ENCODE results near the gene PPP2R5C. TPM values are rescaled to one million over a fixed set of nuclear protein-coding genes. Genes with fewer than 3 reads are reported as not detected.

The PPP2R5C gene
- total and polyA plus RNA-seq, 2 donors (not counting 3 experiments of a cell fraction or from before 2014, with no cell fraction given) = 42.6 to 83.6 TPM

DNA sequence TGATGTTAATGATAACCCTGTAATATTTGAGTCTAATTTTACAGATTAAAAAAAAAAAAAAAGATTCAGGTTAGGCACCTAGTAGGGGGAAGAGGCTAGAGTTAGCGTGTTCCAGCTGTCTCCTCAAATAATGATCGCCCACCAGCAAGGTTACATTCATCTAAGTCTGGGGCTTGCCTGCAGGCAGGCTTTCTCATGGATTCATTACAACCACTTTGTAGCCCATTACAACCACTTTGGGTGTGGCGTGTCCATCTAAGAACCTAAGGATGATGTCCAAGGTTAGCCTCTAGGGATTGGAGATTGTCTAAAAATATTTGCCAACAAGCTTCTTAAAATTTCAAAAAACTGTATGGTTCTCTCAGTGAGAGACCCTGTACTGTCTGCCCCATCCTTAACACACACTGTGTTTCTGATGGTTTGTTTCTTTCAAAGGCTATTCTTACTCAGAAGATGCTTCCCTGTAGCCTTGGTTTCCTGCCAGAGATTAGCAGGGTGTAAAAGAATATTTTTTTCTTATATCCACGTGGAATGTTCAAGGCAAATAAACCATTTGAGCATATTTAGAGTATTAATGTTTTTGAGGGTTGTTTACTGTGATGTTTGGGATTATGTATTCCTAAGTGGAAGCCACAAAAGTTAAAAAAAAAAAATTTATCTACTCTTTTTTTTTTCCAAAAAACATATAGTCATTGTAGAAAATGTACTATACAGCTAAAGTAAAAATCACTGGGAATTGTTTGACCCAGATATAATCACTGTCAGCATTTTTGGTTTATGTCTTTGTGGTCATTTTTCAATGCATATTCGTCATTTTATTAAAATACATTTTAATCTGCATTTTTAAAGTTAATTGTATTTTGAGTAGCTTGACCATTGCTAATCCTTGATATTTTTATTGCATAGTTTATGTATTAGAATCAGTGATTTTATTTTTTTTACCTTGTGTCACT, 204.5 kb downstream of the PPP2R5C start:
- CTCF ChIA-PET = interaction anchor here (1.0 to 1.8 kb wide), 3 partner anchors 12 to 259 kb away, joined by 3 to 9 read pairs (median 3); no protein-coding TSS in a partner anchor

More for the DNA sequence above, 204.5 kb downstream of the PPP2R5C start:
- DNase-seq (ENCODE audit: low read depth, low spot score) = peak; percentile 35
- POLR2A ChIA-PET = interaction anchor here (1.0 kb wide), 1 partner anchor 18 kb away, joined by 4 read pairs; no protein-coding TSS in a partner anchor
- Histone ChIP-seq H3K79me2 (ENCODE audit: control insufficient read depth, insufficient read depth, low read length) (peaks cover 62% of the 10 kb centered on the region), H3K36me3 (ENCODE audit: control insufficient read depth in 2 of 2, extremely low read depth in 1 of 2, insufficient read depth in 2 of 2, low read length in 2 of 2) (peaks cover 4 to 5% of the 10 kb centered on the region in 2 experiments), H3K4me3 (replicated peaks in 1 of 3; ENCODE audit: insufficient read depth in 1 of 3, low read depth in 1 of 3, low read length in 3 of 3) (peak overlapping the region; percentile 75 to 95 (median 90)), H3K9me1 (replicated peaks; ENCODE audit: control insufficient read depth, extremely low read depth, insufficient read depth, low read length) (no peaks in the 10 kb centered on the region), H3K9me3 (replicated peaks; ENCODE audit: control insufficient read depth, insufficient read depth, low read length) (no peaks in the 10 kb centered on the region), H3K27ac (ENCODE audit: insufficient read depth, low read depth, low read length) (peak overlapping the region; percentile 64), H2AFZ (ENCODE audit: low read depth, low read length) (no peak overlapping the region), H3K4me2 (ENCODE audit: insufficient read depth, low read length) (peak overlapping the region; percentile 94), H3K27me3 (ENCODE audit: control insufficient read depth in 2 of 2, insufficient read depth in 2 of 2, low read length in 2 of 2) (no peaks in the 10 kb centered on the region), H3K4me1 (ENCODE audit: control insufficient read depth, extremely low read depth, insufficient read depth, low read length) (peaks cover 14% of the 10 kb centered on the region), H3K9ac (replicated peaks; ENCODE audit: extremely low read depth, insufficient read depth, low read length) (peak overlapping the region; percentile 88), H4K20me1 (replicated peaks; ENCODE audit: control insufficient read depth, extremely low read depth, insufficient read depth, low read length) (peaks cover 3% of the 10 kb centered on the region)
- BruUV-seq (replicated peaks) = TSS peak; percentile 54
- intact Hi-C loops (cut with micrococcal nuclease) (no loop called here), dilution Hi-C loops (cut with MboI; ENCODE audit: extremely low pct_ligation_motif_present, low sequenced_read_pairs) (no loop called here)
- TF ChIP-seq, protein P1, sequence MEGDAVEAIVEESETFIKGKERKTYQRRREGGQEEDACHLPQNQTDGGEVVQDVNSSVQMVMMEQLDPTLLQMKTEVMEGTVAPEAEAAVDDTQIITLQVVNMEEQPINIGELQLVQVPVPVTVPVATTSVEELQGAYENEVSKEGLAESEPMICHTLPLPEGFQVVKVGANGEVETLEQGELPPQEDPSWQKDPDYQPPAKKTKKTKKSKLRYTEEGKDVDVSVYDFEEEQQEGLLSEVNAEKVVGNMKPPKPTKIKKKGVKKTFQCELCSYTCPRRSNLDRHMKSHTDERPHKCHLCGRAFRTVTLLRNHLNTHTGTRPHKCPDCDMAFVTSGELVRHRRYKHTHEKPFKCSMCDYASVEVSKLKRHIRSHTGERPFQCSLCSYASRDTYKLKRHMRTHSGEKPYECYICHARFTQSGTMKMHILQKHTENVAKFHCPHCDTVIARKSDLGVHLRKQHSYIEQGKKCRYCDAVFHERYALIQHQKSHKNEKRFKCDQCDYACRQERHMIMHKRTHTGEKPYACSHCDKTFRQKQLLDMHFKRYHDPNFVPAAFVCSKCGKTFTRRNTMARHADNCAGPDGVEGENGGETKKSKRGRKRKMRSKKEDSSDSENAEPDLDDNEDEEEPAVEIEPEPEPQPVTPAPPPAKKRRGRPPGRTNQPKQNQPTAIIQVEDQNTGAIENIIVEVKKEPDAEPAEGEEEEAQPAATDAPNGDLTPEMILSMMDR (IDR thresholded peaks at IDR 0.05; ENCODE audit: extremely low read depth in 1 of 2, insufficient read depth in 1 of 2, low read depth in 1 of 2, low read length in 2 of 2) = no peak
- TF ChIP-seq, protein P2, sequence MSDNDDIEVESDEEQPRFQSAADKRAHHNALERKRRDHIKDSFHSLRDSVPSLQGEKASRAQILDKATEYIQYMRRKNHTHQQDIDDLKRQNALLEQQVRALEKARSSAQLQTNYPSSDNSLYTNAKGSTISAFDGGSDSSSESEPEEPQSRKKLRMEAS (IDR thresholded peaks at IDR 0.05; ENCODE audit: insufficient read depth, insufficient read length) = no peak
- TF ChIP-seq EZH2 (IDR thresholded peaks at IDR 0.05; ENCODE audit: borderline replicate concordance, low read depth, low read length, severe bottlenecking) = no peak
- no peak for TF ChIP-seq POLR2AphosphoS5 (IDR thresholded peaks at IDR 0.05; ENCODE audit: insufficient read depth, low read depth, low read length)
- no peak for TF ChIP-seq JUN (IDR thresholded peaks at IDR 0.05; ENCODE audit: borderline replicate concordance, insufficient read depth, insufficient read length, low read depth)
- TF ChIP-seq MYC (IDR thresholded peaks at IDR 0.05; ENCODE audit: low read depth, low read length) = no peak
- no peak for TF ChIP-seq GATA2 (IDR thresholded peaks at IDR 0.05; ENCODE audit: insufficient read depth, insufficient read length, low read depth, low read length)
- TF ChIP-seq FOS (IDR thresholded peaks at IDR 0.05; ENCODE audit: borderline replicate concordance, insufficient read depth, low read length) = no peak
- TF ChIP-seq POLR2A (IDR thresholded peaks at IDR 0.05; ENCODE audit: low read depth, low read length) = no peak
- FAIRE-seq = no peak
